ENCODE results near the gene TTLL8.

The TTLL8 gene

GRCh38 chr22:50078246-50078645 lies 20.1 kb upstream of the TTLL8 start:
- H3K4me3 ChIP-seq (ENCODE audit: low read length), result no peak overlapping the region
- TF ChIP-seq, protein P1, sequence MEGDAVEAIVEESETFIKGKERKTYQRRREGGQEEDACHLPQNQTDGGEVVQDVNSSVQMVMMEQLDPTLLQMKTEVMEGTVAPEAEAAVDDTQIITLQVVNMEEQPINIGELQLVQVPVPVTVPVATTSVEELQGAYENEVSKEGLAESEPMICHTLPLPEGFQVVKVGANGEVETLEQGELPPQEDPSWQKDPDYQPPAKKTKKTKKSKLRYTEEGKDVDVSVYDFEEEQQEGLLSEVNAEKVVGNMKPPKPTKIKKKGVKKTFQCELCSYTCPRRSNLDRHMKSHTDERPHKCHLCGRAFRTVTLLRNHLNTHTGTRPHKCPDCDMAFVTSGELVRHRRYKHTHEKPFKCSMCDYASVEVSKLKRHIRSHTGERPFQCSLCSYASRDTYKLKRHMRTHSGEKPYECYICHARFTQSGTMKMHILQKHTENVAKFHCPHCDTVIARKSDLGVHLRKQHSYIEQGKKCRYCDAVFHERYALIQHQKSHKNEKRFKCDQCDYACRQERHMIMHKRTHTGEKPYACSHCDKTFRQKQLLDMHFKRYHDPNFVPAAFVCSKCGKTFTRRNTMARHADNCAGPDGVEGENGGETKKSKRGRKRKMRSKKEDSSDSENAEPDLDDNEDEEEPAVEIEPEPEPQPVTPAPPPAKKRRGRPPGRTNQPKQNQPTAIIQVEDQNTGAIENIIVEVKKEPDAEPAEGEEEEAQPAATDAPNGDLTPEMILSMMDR (IDR thresholded peaks at IDR 0.05; ENCODE audit: insufficient read depth, low read depth, low read length, missing control alignments), result no peak
- no peak for DNase-seq (ENCODE audit: low read depth)

GRCh38 chr22:50076646-50077535 lies 18.8 kb upstream of the TTLL8 start:
- TF ChIP-seq, protein P1 (IDR thresholded peaks at IDR 0.05; ENCODE audit: insufficient read depth, low read depth, low read length, missing control alignments), result no peak
- no peak overlapping the region for H3K4me3 ChIP-seq (ENCODE audit: low read length)
- DNase-seq (ENCODE audit: low read depth), result no peak

DNA sequence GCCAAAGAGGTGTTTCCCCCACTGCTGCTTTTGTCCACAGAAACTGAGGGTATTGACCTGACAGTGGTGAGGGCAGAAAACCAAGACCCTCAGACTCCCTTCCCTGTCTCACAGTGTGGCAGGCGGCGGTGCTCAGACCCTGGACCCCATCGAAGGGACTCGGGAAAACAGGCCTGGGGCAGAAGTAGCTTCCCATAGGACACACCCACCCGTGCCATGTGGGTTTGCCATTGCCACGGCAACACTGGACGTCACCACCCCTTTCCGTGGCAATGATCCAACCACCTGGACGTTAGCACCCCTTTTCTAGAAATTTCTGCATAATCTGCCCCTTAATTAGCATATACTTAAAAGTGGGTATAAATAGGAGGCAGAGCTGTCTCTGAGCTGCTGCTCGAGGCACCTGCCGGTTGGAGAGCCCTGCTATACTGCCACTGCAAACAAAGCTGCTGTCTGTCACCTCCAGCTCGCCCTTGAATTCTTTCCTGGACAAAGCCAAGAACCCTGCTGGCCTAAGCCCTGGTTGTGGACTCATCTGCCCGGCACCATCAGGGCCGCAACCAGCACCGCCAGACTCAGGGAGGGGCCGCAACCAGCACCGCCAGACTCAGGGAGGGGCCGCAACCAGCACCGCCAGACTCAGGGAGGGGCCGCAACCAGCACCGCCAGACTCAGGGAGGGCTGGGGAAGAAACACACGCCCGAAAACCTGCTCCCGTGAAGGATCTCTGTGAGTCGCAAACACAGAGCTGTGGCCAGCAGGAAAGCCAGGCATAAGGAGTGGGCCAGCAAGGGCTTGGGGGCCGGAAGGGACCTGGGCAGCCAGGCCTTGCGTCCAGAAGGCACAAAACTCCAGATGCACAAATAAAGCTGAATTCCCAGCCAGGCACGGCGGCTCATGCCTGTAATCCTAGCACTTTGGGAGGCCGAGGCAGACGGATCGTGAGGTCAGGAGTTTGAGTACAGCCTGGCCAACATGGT lies 16.7 kb upstream of the TTLL8 start:
- DNase-seq (ENCODE audit: low read depth), result no peak
- no peak overlapping the region for H3K4me3 ChIP-seq (ENCODE audit: low read length)
- TF ChIP-seq, protein P1 (IDR thresholded peaks at IDR 0.05; ENCODE audit: insufficient read depth, low read depth, low read length, missing control alignments), result no peak

GRCh38 chr22:50074056-50074455 lies 16.0 kb upstream of the TTLL8 start:
- no peak for DNase-seq (ENCODE audit: low read depth)
- TF ChIP-seq, protein P1 (IDR thresholded peaks at IDR 0.05; ENCODE audit: insufficient read depth, low read depth, low read length, missing control alignments), result no peak
- no peak overlapping the region for H3K4me3 ChIP-seq (ENCODE audit: low read length)

DNA sequence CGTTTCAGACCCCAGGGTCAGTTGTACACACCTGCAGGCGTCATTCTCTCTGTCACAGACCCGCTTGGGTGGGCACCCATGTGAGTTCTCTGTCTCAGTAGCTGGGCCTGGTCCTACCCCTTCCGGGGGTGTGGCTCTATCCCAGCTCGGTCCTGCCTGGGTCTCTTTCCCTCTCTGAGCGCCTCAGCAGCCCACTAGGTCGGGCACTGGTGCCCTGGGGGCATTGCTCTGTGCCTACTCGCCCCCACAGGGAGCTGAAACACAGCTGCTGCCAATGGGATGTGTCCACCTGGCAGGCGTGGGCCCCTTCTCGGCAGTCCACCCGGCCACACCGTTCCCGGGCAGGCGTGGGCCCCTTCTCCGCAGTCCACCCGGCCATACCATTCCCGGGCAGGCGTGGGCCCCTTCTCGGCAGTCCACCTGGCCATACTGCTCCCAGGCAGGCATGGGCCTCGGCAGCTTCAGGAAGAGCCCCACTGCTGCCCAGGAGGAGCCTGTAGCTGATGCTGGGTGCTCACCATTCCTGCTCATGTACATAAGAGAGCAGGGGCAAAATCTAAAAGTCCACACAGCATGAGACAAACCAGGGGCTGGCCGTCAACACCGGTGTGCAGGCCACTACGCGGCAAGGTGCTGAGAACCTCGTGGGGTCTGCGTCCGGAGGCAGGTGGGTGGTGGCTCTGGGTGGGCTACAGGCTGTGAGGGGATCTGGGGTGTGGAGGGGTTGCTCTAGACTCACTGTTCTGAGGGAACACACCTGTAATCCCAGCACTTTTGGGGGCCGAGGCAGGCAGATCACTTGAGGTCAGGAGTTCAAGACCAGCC lies 14.8 kb upstream of the TTLL8 start:
- DNase-seq (ENCODE audit: low read depth), result no peak
- TF ChIP-seq, protein P1 (IDR thresholded peaks at IDR 0.05; ENCODE audit: insufficient read depth, low read depth, low read length, missing control alignments), result no peak
- H3K4me3 ChIP-seq (ENCODE audit: low read length), result no peak overlapping the region

DNA sequence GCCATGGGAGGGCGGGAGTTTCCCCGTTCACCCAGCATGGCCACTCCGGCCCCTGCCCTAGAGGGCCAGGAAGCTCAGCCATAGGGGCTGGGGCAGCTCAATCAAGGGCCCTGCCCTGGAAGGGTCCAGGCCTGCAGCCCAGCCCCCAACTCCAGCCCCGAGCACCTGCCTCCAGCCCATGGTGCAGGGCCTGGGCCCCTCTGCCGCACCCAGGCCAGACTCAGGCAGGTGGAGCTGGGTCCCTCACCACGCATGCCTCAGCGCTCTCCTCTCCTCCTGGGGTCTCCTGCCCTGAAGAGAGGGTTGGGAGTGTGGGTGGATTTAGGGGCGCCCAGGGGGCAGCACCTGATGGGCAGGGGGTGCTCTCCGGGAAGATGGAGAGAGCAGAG lies 14.1 kb upstream of the TTLL8 start:
- TF ChIP-seq, protein P1 (IDR thresholded peaks at IDR 0.05; ENCODE audit: insufficient read depth, low read depth, low read length, missing control alignments), result no peak
- no peak for DNase-seq (ENCODE audit: low read depth)
- no peak overlapping the region for H3K4me3 ChIP-seq (ENCODE audit: low read length)

All from epithelial cell of esophagus (primary cell).